H9 (cell line): ENCODE measurements around the gene CTSH. TPM values are rescaled to one million over a fixed set of nuclear protein-coding genes. Genes with fewer than 3 reads are reported as not detected.
A peak's percentile ranks its signal among the peaks of the same experiment; 100 is the strongest.

ENCODE experiments used
- DNase-seq: peaks from one replicate; pipeline ENCODE4 v3.0.0-alpha.2; 2017
- H2AFZ ChIP-seq: one replicate; pipeline ENCODE4 v1.6.1; 2013; ENCODE audit warnings: mild to moderate bottlenecking, low read length, control low read depth, moderate library complexity
- H2AK5ac ChIP-seq: 2 replicates; pipeline ENCODE4 v1.6.1; 2013; ENCODE audit warnings: low read length, control low read depth, mixed read lengths; ENCODE audit not compliant: insufficient read length
- H2BK120ac ChIP-seq: one replicate; pipeline ENCODE4 v1.6.1; 2013; ENCODE audit warnings: low read depth, mild to moderate bottlenecking, low read length, control low read depth, inconsistent platforms; ENCODE audit not compliant: poor library complexity, severe bottlenecking
- H2BK12ac ChIP-seq: 2 replicates; pipeline ENCODE4 v1.6.1; 2013; ENCODE audit warnings: low read length, control low read depth, mixed read lengths, low read depth; ENCODE audit not compliant: insufficient read length
- H2BK15ac ChIP-seq: 2 replicates; pipeline ENCODE4 v1.6.1; 2013; ENCODE audit warnings: low read depth, low read length, control low read depth
- H2BK20ac ChIP-seq: one replicate; pipeline ENCODE4 v1.6.1; 2013; ENCODE audit warnings: low read depth, mild to moderate bottlenecking, low read length, control low read depth, inconsistent platforms; ENCODE audit not compliant: poor library complexity, severe bottlenecking
- H2BK5ac ChIP-seq: 2 replicates; pipeline ENCODE4 v1.6.1; 2013; ENCODE audit warnings: low read length, control low read depth, mixed read lengths; ENCODE audit not compliant: insufficient read length
- H3K14ac ChIP-seq: 2 replicates; pipeline ENCODE4 v1.6.1; 2013; ENCODE audit warnings: low read length, control low read depth; ENCODE audit not compliant: insufficient read depth
- H3K18ac ChIP-seq: 2 replicates; pipeline ENCODE4 v1.6.1; 2013; ENCODE audit warnings: low read depth, mild to moderate bottlenecking, mixed read lengths, low read length, control low read depth; ENCODE audit not compliant: insufficient read length
- H3K23ac ChIP-seq: 2 replicates; pipeline ENCODE4 v1.6.1; 2013; ENCODE audit warnings: low read length, control low read depth, mixed read lengths, low read depth; ENCODE audit not compliant: insufficient read length
- H3K23me2 ChIP-seq: 2 replicates; pipeline ENCODE4 v1.6.1; 2013; ENCODE audit warnings: low read depth, mild to moderate bottlenecking, mixed read lengths, low read length, control low read depth; ENCODE audit not compliant: insufficient read length, poor library complexity, severe bottlenecking
- H3K27ac ChIP-seq: 2 replicates; pipeline ENCODE4 v1.5.1; 2013; ENCODE audit warnings: low read length, control low read depth, mixed read lengths, low read depth; ENCODE audit not compliant: insufficient read length
- H3K27me3 ChIP-seq: 2 replicates; pipeline ENCODE4 v1.6.1; 2013; ENCODE audit warnings: low read length, control low read depth, inconsistent platforms; ENCODE audit not compliant: insufficient read depth
- H3K4ac ChIP-seq: 2 replicates; pipeline ENCODE4 v1.6.1; 2013; ENCODE audit warnings: low read depth, mild to moderate bottlenecking, control low read depth, inconsistent platforms, low read length, moderate library complexity
- H3K4me1 ChIP-seq: 2 replicates; pipeline ENCODE4 v1.6.1; 2013; ENCODE audit warnings: low read length, control low read depth, inconsistent platforms; ENCODE audit not compliant: insufficient read depth
- H3K4me2 ChIP-seq: 2 replicates; pipeline ENCODE4 v1.6.1; 2013; ENCODE audit warnings: low read length, control low read depth, mixed read lengths; ENCODE audit not compliant: insufficient read length, insufficient read depth
- H3K56ac ChIP-seq: 2 replicates; pipeline ENCODE4 v1.6.1; 2013; ENCODE audit warnings: low read depth, mild to moderate bottlenecking, mixed read lengths, low read length, control low read depth; ENCODE audit not compliant: insufficient read length
- H3K79me1 ChIP-seq: 2 replicates; pipeline ENCODE4 v1.6.1; 2013; ENCODE audit warnings: low read depth, mild to moderate bottlenecking, moderate library complexity, low read length, control low read depth, inconsistent platforms; ENCODE audit not compliant: insufficient read depth, poor library complexity, severe bottlenecking
- H3K79me2 ChIP-seq: 2 replicates; pipeline ENCODE4 v1.6.1; 2013; ENCODE audit warnings: low read length, control low read depth, inconsistent platforms; ENCODE audit not compliant: insufficient read depth
- H3K9ac ChIP-seq: 2 replicates; pipeline ENCODE4 v1.6.1; 2013; ENCODE audit warnings: low read length, control low read depth, mixed read lengths; ENCODE audit not compliant: insufficient read length; ENCODE audit errors: extremely low read depth
- H3K9me3 ChIP-seq: one replicate; pipeline ENCODE4 v1.6.1; 2013; ENCODE audit warnings: low read depth, low read length, inconsistent platforms; ENCODE audit not compliant: control insufficient read depth
- H3T11ph ChIP-seq: one replicate; pipeline ENCODE4 v1.6.1; 2013; ENCODE audit warnings: mild to moderate bottlenecking, low read length, control low read depth, inconsistent platforms
- H4K20me1 ChIP-seq: one replicate; pipeline ENCODE4 v1.6.1; 2013; ENCODE audit not compliant: control insufficient read depth, insufficient read length, insufficient read depth
- H4K5ac ChIP-seq: 2 replicates; pipeline ENCODE4 v1.6.1; 2013; ENCODE audit warnings: low read depth, mild to moderate bottlenecking, mixed read lengths, low read length, control low read depth; ENCODE audit not compliant: insufficient read length
- H4K8ac ChIP-seq: replicated peaks from 2 replicates; pipeline ENCODE4 v1.6.1; 2013; ENCODE audit warnings: low read length, control low read depth, mixed read lengths, low read depth; ENCODE audit not compliant: insufficient read length
- H4K91ac ChIP-seq: 2 replicates; pipeline ENCODE4 v1.6.1; 2013; ENCODE audit warnings: low read depth, mild to moderate bottlenecking, moderate library complexity, mixed read lengths, low read length, control low read depth; ENCODE audit not compliant: insufficient read length
- H3K27ac Mint-ChIP-seq, 3 experiments: 2 replicates in 2 of 3; 3 replicates in 1 of 3; pipeline ENCODE4 v1.8.0; 2020 to 2021; ENCODE audit warnings: mixed read lengths in 3 of 3, mild to moderate bottlenecking in 1 of 3, moderate library complexity in 1 of 3
- H3K27me3 Mint-ChIP-seq: 2 replicates; pipeline ENCODE4 v1.8.0; 2021; ENCODE audit warnings: low read depth, mild to moderate bottlenecking, moderate library complexity, mixed read lengths
- H3K36me3 Mint-ChIP-seq, 3 experiments: 2 replicates in 2 of 3; 3 replicates in 1 of 3; pipeline ENCODE4 v1.8.0; 2020 to 2021; ENCODE audit warnings: low read depth in 3 of 3, mixed read lengths in 3 of 3; ENCODE audit not compliant: insufficient read depth in 1 of 3
- H3K4me1 Mint-ChIP-seq, 2 experiments: 2 replicates each; pipeline ENCODE4 v1.8.0; 2020; ENCODE audit warnings: mixed read lengths in 2 of 2
- H3K4me3 Mint-ChIP-seq, 2 experiments: 2 replicates in 1 of 2; 3 replicates in 1 of 2; pipeline ENCODE4 v1.8.0; 2020 to 2021; ENCODE audit warnings: mild to moderate bottlenecking in 2 of 2, mixed read lengths in 2 of 2, moderate library complexity in 1 of 2
- H3K9me3 Mint-ChIP-seq, 2 experiments: 2 replicates in 1 of 2; 3 replicates in 1 of 2; pipeline ENCODE4 v1.8.0; 2020; ENCODE audit warnings: mild to moderate bottlenecking in 2 of 2, mixed read lengths in 2 of 2, moderate library complexity in 1 of 2
- WGBS: extraction: QIAGEN DNeasy Blood & Tissue Kit; methylation state at CpG from one replicate; pipeline ENCODE4 v1.1.7; 2013; ENCODE audit warnings: missing lambda C conversion rate, low lambda C conversion rate, mixed read lengths; ENCODE audit not compliant: insufficient read length; ENCODE audit errors: extremely low coverage; 5-methylcytosine and 5-hydroxymethylcytosine counted together
- total RNA-seq: library from RNA; stranded (reverse); gene quantifications from 2 replicates; pipeline ENCODE4 v1.2.1, GENCODE V29; 2021
- TF ChIP-seq, protein P1 (sequence below): fragments of 200-600 bp; sonication (generic); conservative IDR thresholded peaks from 3 replicates; pipeline ENCODE4 v1.8.0; 2021; ENCODE audit warnings: antibody characterized with exemption, mild to moderate bottlenecking

Gene CTSH
- total RNA-seq, 1 experiment from 2014 or later, result 15.5 TPM

- Histone ChIP-seq H3K4ac (no peak overlapping the region; the same call in 1 of the 2 replicates), H2BK5ac (no peak overlapping the region), H3K4me1 (no peaks in the 10 kb centered on the region), H3K79me2 (peaks cover 53% of the 10 kb centered on the region), H3K56ac (peak overlapping the region; percentile 53), H4K8ac (no peak overlapping the region), H2AK5ac (no peak overlapping the region), H2BK20ac (no peak overlapping the region), H3K9ac (peak overlapping the region; percentile 100), H3K23me2 (peaks cover 6% of the 10 kb centered on the region), H3K4me2 (peak overlapping the region; percentile 44), H2BK120ac (no peak overlapping the region), H4K91ac (no peak overlapping the region), H3K27ac (peak overlapping the region; percentile 100), H2BK12ac (no peak overlapping the region), H3K9me3 (no peaks in the 10 kb centered on the region), H2BK15ac (no peak overlapping the region), H3K27me3 (no peaks in the 10 kb centered on the region), H2AFZ (no peak overlapping the region), H3K18ac (peak overlapping the region; percentile 100), H3T11ph (peak overlapping the region; percentile 42), H3K14ac (peak overlapping the region; percentile 59; the same call in 1 of the 2 replicates), H4K5ac (no peak overlapping the region), H4K20me1 (no peaks in the 10 kb centered on the region), H3K23ac (no peak overlapping the region), H3K79me1 (no peaks in the 10 kb centered on the region)
- Mint-ChIP-seq H3K4me3 (peak overlapping the region; percentile 99 to 100), H3K4me1 (peaks cover 36 to 50% of the 10 kb centered on the region in 2 experiments), H3K36me3 (peaks cover 5 to 22% (median 10%) of the 10 kb centered on the region in 3 experiments; a peak in 6 of 7 replicates), H3K27me3 (no peaks in the 10 kb centered on the region; the same call in 1 of the 2 replicates), H3K27ac (peak overlapping the region; percentile 100), H3K9me3 (peaks cover 3 to 5% of the 10 kb centered on the region in 2 experiments; a peak in 3 of 5 replicates)
- TF ChIP-seq, protein P1, sequence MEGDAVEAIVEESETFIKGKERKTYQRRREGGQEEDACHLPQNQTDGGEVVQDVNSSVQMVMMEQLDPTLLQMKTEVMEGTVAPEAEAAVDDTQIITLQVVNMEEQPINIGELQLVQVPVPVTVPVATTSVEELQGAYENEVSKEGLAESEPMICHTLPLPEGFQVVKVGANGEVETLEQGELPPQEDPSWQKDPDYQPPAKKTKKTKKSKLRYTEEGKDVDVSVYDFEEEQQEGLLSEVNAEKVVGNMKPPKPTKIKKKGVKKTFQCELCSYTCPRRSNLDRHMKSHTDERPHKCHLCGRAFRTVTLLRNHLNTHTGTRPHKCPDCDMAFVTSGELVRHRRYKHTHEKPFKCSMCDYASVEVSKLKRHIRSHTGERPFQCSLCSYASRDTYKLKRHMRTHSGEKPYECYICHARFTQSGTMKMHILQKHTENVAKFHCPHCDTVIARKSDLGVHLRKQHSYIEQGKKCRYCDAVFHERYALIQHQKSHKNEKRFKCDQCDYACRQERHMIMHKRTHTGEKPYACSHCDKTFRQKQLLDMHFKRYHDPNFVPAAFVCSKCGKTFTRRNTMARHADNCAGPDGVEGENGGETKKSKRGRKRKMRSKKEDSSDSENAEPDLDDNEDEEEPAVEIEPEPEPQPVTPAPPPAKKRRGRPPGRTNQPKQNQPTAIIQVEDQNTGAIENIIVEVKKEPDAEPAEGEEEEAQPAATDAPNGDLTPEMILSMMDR, result no peak
- WGBS, result no CpG with 5 or more reads among the region's 38 CpGs
- no peak for DNase-seq
Measured at GRCh38 chr15:78873793-78874765, 70.8 kb downstream of the CTSH start.
